Gastrocnemius medialis (tissue), 4 donors: ENCODE measurements around the gene A2ML1.

ENCODE experiments used
- POLR2A ChIP-seq, 2 donors: fragments of 450-650 bp; IDR thresholded peaks; one replicate each; pipeline ENCODE4 v1.6.1; 2017; ENCODE audit warnings: antibody characterized with exemption in 2 of 2, mild to moderate bottlenecking in 2 of 2, moderate library complexity in 2 of 2
- TF ChIP-seq, protein P1 (sequence below), 5 experiments: fragments of 450-650 bp in 3 of 5; fragments of 200-600 bp in 2 of 5; sonication (generic) in 2 of 5; IDR thresholded peaks in 4 of 5; conservative IDR thresholded peaks in 1 of 5; 1 replicate in 4 of 5; 2 replicates in 1 of 5; pipeline ENCODE4 v1.5.1; 2016 to 2019; ENCODE audit warnings: antibody characterized with exemption in 5 of 5, mild to moderate bottlenecking in 3 of 5, moderate library complexity in 3 of 5

DNA sequence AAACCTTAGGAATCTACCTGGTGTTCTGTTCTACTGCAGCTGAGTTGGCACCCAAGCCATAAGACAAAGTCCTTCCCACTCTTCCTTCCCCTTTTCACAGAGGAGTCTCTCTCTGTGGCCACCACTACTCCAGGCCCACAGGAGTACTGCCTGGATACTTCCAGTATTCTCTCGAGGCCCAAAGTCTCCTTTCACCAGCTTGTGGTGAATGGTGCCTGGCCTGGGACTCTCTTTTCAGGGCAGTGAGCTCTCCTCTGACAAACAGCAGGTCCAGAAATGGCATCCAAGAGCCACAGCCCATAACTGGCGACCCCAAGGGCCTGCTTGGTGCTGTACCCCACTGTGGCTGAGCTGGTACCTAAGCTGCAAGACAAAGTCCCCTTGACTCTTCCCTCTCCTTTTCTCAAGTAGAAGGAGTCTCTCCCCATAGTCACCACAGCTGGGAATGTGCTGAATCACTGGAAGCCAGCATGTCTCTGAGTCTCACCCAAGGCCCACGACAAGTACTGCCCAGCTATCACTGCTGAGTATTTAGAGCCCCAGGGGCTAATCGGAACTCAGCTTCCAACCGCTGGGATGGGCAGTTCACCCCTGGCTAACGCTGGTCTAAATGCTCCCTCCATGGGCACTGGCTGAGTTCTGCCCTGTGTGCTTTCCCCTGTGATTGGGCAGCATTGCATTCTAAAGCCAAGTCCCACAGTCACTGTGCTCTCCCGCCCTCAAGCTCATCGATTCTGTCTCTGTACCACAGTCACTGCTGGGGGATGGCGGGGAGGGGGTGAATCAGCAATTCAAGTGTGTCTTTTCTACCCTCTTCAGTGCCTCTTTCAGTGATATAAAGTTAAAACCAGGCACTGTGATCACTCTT lies 6.1 kb downstream of the A2ML1 start:
- TF ChIP-seq POLR2A (IDR thresholded peaks at IDR 0.05) = no peak
- TF ChIP-seq, protein P1, sequence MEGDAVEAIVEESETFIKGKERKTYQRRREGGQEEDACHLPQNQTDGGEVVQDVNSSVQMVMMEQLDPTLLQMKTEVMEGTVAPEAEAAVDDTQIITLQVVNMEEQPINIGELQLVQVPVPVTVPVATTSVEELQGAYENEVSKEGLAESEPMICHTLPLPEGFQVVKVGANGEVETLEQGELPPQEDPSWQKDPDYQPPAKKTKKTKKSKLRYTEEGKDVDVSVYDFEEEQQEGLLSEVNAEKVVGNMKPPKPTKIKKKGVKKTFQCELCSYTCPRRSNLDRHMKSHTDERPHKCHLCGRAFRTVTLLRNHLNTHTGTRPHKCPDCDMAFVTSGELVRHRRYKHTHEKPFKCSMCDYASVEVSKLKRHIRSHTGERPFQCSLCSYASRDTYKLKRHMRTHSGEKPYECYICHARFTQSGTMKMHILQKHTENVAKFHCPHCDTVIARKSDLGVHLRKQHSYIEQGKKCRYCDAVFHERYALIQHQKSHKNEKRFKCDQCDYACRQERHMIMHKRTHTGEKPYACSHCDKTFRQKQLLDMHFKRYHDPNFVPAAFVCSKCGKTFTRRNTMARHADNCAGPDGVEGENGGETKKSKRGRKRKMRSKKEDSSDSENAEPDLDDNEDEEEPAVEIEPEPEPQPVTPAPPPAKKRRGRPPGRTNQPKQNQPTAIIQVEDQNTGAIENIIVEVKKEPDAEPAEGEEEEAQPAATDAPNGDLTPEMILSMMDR (IDR thresholded peaks at IDR 0.05 in 4 of 5, conservative IDR thresholded peaks at IDR 0.05 in 1 of 5) = no peak
